ENCODE results near the gene PTPRN2. TPM values are rescaled to one million over a fixed set of nuclear protein-coding genes. Genes with fewer than 3 reads are reported as not detected.
A peak's percentile ranks its signal among the peaks of the same experiment; 100 is the strongest.

The PTPRN2 gene
- total and polyA plus RNA-seq, 4 experiments from 2014 or later, result 1.7 to 2.6 (median 1.9) TPM

DNA sequence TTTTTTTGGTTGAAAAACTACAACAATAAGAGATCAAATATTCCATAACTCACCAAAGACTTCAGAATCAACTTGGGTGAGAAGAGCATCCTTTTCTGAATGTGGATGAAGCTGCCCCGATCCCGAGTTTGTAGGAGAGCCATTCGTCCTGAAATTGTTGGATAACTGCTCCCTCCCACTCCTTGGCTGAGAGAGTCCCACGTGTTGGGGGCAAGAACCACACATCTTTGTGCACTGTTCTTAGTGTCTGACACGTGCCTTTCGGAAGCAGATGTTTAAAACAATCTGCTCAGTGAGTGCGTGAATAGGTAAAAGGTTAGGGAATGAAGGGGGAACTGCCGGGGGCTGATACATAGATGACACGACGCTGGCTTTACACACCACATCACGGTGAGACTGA lies 575.7 kb downstream of the PTPRN2 start:
- Mint-ChIP-seq H3K9me3 (no peaks in the 10 kb centered on the region), H3K27me3 (no peaks in the 10 kb centered on the region), H3K27ac (peak overlapping the region in 3 of 7 donors; percentile 55 to 71 (median 65)), H3K36me3 (no peaks in the 10 kb centered on the region), H3K4me3 (peak overlapping the region in 7 of 8 donors; percentile 50 to 78 (median 68)), H3K4me1 (peaks cover 7 to 30% (median 16%) of the 10 kb centered on the region in 4 donors)
- ChIA-PET CTCF (ENCODE audit: partially characterized antibody) (no interaction called here), POLR2A (ENCODE audit: partially characterized antibody) (no interaction called here)
- Histone ChIP-seq H3K4me3 (ENCODE audit: low read length in 2 of 2) (no peak overlapping the region), H3K27me3 (ENCODE audit: insufficient read depth, low read length) (no peaks in the 10 kb centered on the region), H3K4me1 (ENCODE audit: insufficient read depth, low read length) (peaks cover 13% of the 10 kb centered on the region), H3K9me3 (ENCODE audit: control insufficient read depth in 1 of 2, low read length in 2 of 2) (no peaks in the 10 kb centered on the region), H3K36me3 (ENCODE audit: insufficient read depth, low read length) (no peaks in the 10 kb centered on the region), H3K27ac (ENCODE audit: low read depth, low read length) (no peak overlapping the region)
- intact Hi-C loops (cut with micrococcal nuclease), result no loop called here
- no peak for DNase-seq

DNA sequence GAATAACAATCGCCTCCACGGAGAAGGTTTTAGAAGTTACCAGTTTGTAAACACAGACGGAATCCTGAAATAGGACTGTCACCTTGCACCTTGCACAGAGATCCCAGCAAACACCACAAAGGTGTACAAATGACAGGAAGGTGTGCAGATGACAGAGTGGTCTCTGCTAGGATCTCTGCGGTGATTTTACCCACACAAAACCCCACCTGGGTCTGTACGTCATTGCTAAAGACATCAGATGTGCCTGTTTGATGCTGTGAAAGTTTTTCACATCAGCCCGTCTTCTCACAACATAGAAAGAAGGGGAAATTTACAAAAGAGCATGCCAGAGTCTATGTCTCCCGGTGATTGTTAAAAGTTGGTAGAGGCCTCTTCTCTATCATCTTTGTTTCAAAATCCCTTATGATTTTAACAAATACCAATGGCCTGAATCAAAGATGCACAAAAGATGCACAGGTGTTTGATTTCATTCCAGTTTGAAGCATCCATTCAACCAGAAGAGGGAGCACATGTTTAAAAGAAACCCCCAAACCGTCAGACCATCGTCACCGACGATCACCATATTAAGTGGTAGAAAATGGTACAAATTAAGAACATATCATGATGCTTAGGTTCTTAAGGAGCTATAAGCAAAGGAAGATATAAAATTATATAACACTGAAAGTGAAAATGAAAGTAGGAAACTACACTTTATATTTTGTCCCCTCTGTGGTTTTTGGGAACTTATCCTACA lies 576.5 kb downstream of the PTPRN2 start:
- H3K4me1 ChIP-seq (ENCODE audit: insufficient read depth, low read length), result peaks cover 13% of the 10 kb centered on the region
- no peak overlapping the region for H3K27ac ChIP-seq (ENCODE audit: low read depth, low read length)
- no peaks in the 10 kb centered on the region for H3K36me3 ChIP-seq (ENCODE audit: insufficient read depth, low read length)
- no peaks in the 10 kb centered on the region for H3K36me3 Mint-ChIP-seq
- no peaks in the 10 kb centered on the region for H3K9me3 Mint-ChIP-seq
- H3K27ac Mint-ChIP-seq, result peak overlapping the region in 3 of 7 donors; percentile 49 to 71 (median 65)
- H3K4me3 Mint-ChIP-seq, result peak overlapping the region; percentile 21 to 78 (median 68)
- ChIA-PET CTCF (ENCODE audit: partially characterized antibody) (no interaction called here), POLR2A (ENCODE audit: partially characterized antibody) (no interaction called here)
- peaks cover 7 to 30% (median 16%) of the 10 kb centered on the region in 4 donors for H3K4me1 Mint-ChIP-seq
- intact Hi-C loops (cut with micrococcal nuclease), result no loop called here
- DNase-seq, result no peak
- no peaks in the 10 kb centered on the region for H3K27me3 Mint-ChIP-seq
- H3K9me3 ChIP-seq (ENCODE audit: control insufficient read depth in 1 of 2, low read length in 2 of 2), result no peaks in the 10 kb centered on the region
- H3K27me3 ChIP-seq (ENCODE audit: insufficient read depth, low read length), result no peaks in the 10 kb centered on the region
- no peak overlapping the region for H3K4me3 ChIP-seq (ENCODE audit: low read length in 2 of 2)

DNA sequence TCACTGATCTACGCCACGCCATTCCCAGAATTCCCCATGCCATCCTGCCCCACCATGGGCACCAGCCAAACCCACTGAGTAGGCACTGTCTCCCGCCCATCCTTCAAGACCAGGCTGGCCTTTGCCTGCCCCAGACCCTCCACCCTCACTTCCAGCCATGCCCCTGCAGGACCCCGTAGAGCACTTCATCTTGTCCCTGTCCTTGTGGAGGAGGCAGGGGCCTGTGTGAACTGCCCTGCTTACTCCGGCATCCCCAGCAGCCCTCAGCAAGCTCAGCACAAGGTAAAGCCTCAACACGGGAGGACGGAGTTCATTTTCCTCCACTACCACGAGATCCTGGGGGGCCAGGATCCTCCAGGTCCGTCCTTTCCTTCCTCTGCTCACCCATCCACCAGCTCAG lies 577.7 kb downstream of the PTPRN2 start:
- POLR2A ChIA-PET (ENCODE audit: partially characterized antibody), result no interaction called here
- CTCF ChIA-PET (ENCODE audit: partially characterized antibody), result no interaction called here

DNA sequence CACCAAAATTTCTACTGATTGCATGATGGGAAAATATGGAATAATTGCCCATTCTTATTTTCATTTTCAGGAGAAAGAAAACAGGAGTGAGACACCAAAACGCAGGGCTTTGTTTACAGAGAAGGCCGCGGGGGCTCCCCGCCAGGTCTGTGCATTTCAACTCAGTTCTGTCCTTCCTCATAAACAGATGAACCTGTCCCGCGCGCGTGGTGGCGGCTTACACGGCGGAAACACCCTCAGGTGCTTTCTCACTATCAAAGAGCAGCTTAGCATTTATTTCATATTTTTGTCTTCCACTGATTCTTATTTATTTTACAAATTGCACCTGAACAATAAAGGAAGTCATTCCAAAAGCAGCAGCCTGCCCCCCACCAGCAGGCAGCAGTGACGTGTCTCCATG lies 579.4 kb downstream of the PTPRN2 start:
- H3K4me1 ChIP-seq (ENCODE audit: insufficient read depth, low read length), result peaks cover 13% of the 10 kb centered on the region
- H3K4me3 Mint-ChIP-seq, result no peak overlapping the region
- H3K27me3 Mint-ChIP-seq, result no peaks in the 10 kb centered on the region
- no peak overlapping the region for H3K27ac Mint-ChIP-seq
- H3K36me3 ChIP-seq (ENCODE audit: insufficient read depth, low read length), result no peaks in the 10 kb centered on the region
- intact Hi-C loops (cut with micrococcal nuclease), result no loop called here
- peaks cover 7 to 30% (median 16%) of the 10 kb centered on the region in 4 donors for H3K4me1 Mint-ChIP-seq
- H3K4me3 ChIP-seq (ENCODE audit: low read length in 2 of 2), result no peak overlapping the region
- H3K9me3 Mint-ChIP-seq, result no peaks in the 10 kb centered on the region
- no peaks in the 10 kb centered on the region for H3K27me3 ChIP-seq (ENCODE audit: insufficient read depth, low read length)
- H3K27ac ChIP-seq (ENCODE audit: low read depth, low read length), result no peak overlapping the region
- CTCF ChIA-PET (ENCODE audit: partially characterized antibody), result no interaction called here
- H3K9me3 ChIP-seq (ENCODE audit: control insufficient read depth in 1 of 2, low read length in 2 of 2), result no peaks in the 10 kb centered on the region
- no peak for DNase-seq
- H3K36me3 Mint-ChIP-seq, result no peaks in the 10 kb centered on the region
- POLR2A ChIA-PET (ENCODE audit: partially characterized antibody), result no interaction called here

More for the DNA sequence above, 577.7 kb downstream of the PTPRN2 start:
- Mint-ChIP-seq H3K4me3 (peak overlapping the region in 3 of 8 donors; percentile 8 to 37 (median 29)), H3K27ac (peak overlapping the region in 1 of 7 donors; percentile 52), H3K27me3 (no peaks in the 10 kb centered on the region), H3K36me3 (no peaks in the 10 kb centered on the region), H3K9me3 (no peaks in the 10 kb centered on the region), H3K4me1 (peaks cover 7 to 30% (median 16%) of the 10 kb centered on the region in 4 donors)
- DNase-seq, result no peak
- no peaks in the 10 kb centered on the region for H3K9me3 ChIP-seq (ENCODE audit: control insufficient read depth in 1 of 2, low read length in 2 of 2)
- intact Hi-C loops (cut with micrococcal nuclease), result no loop called here
- no peaks in the 10 kb centered on the region for H3K36me3 ChIP-seq (ENCODE audit: insufficient read depth, low read length)
- no peak overlapping the region for H3K27ac ChIP-seq (ENCODE audit: low read depth, low read length)
- H3K27me3 ChIP-seq (ENCODE audit: insufficient read depth, low read length), result no peaks in the 10 kb centered on the region
- H3K4me1 ChIP-seq (ENCODE audit: insufficient read depth, low read length), result peaks cover 13% of the 10 kb centered on the region
- no peak overlapping the region for H3K4me3 ChIP-seq (ENCODE audit: low read length in 2 of 2)

DNA sequence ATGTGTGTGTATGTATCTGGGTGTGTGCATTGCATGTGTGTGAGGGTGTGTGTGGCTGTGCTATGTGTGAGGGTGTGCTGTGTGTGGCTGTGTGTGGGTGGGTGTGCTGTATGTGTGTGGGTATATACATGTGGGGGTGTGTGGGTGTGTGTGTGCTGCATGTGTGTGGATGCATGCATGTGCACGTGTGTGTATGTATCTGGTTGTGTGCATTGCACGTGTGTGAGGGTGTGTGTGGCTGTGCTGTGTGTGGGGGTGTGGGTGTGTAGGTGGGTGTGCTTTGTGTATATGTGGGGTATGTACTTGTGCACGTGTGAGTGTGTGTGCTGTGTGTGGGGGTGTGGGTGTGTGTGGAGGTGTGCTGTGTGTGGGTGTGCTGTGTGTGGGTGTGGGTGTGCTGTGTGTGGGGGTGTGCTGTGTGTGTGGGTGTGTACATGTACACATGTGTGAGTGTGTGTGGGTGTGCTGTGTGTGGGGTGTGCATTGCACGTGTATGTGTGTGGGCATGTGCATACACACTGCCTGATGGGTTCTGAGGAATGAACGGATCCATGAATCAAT lies 579.8 kb downstream of the PTPRN2 start:
- H3K9me3 ChIP-seq (ENCODE audit: control insufficient read depth in 1 of 2, low read length in 2 of 2), result no peaks in the 10 kb centered on the region
- POLR2A ChIA-PET (ENCODE audit: partially characterized antibody), result no interaction called here
- H3K27me3 ChIP-seq (ENCODE audit: insufficient read depth, low read length), result no peaks in the 10 kb centered on the region
- no peaks in the 10 kb centered on the region for H3K36me3 ChIP-seq (ENCODE audit: insufficient read depth, low read length)
- H3K4me1 ChIP-seq (ENCODE audit: insufficient read depth, low read length), result peaks cover 13% of the 10 kb centered on the region
- Mint-ChIP-seq H3K4me3 (no peak overlapping the region), H3K9me3 (no peaks in the 10 kb centered on the region), H3K27me3 (peaks cover 0 to under 1% of the 10 kb centered on the region in 2 donors), H3K4me1 (peaks cover 7 to 30% (median 16%) of the 10 kb centered on the region in 4 donors), H3K27ac (no peak overlapping the region), H3K36me3 (no peaks in the 10 kb centered on the region)
- intact Hi-C loops (cut with micrococcal nuclease), result no loop called here
- no peak overlapping the region for H3K4me3 ChIP-seq (ENCODE audit: low read length in 2 of 2)
- H3K27ac ChIP-seq (ENCODE audit: low read depth, low read length), result no peak overlapping the region
- no peak for DNase-seq
- CTCF ChIA-PET (ENCODE audit: partially characterized antibody), result no interaction called here

DNA sequence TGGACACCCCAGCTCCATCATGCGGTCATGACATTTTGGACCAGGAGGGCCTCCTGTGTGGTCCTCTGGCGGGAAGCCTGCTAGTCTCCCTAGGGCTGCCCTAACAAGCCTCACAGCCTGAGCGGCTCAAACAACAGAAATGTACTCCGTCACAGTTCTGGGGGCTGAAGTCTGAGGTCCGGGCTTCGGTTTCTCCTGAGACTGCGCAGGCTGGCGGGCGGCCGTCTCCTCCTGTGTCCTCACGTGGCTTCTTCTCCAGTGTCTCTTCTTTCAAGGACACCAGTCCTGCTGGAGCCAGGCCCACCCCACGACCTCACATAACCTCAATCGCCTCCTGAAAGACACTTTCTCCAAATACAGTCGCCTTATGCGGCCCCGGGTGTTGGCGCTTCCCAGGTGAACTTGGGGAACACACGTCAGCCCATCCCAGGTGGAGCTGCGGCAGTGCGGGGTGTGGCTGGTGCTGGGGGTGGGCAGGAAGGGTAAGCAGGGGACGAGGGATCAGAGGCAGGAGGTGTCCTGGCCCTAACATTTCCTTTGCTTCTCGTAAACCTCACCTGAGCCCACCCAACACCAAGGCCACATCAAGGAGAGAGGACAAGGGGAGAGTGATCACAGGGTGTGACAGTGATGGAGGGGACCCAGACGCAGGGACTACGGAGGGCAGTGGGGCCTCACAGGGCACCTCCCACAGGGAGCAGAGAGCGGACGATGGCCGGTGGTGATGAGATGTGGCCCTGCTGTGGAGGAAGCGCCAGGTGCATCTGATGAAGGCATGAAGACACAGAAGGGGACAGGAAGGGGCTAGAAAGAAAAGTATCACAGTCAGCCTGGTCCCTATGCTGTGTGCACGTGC lies 580.6 kb downstream of the PTPRN2 start:
- Mint-ChIP-seq H3K27me3 (peaks cover 0 to 2% of the 10 kb centered on the region in 2 donors), H3K36me3 (no peaks in the 10 kb centered on the region), H3K4me3 (no peak overlapping the region), H3K9me3 (no peaks in the 10 kb centered on the region), H3K4me1 (peaks cover 7 to 27% (median 13%) of the 10 kb centered on the region in 4 donors), H3K27ac (peak overlapping the region in 1 of 7 donors; percentile 23)
- H3K4me3 ChIP-seq (ENCODE audit: low read length in 2 of 2), result no peak overlapping the region
- intact Hi-C loops (cut with micrococcal nuclease), result no loop called here
- no peaks in the 10 kb centered on the region for H3K9me3 ChIP-seq (ENCODE audit: control insufficient read depth in 1 of 2, low read length in 2 of 2)
- ChIA-PET CTCF (ENCODE audit: partially characterized antibody) (no interaction called here), POLR2A (ENCODE audit: partially characterized antibody) (no interaction called here)
- H3K27me3 ChIP-seq (ENCODE audit: insufficient read depth, low read length), result no peaks in the 10 kb centered on the region
- H3K36me3 ChIP-seq (ENCODE audit: insufficient read depth, low read length), result no peaks in the 10 kb centered on the region
- no peak for DNase-seq
- no peak overlapping the region for H3K27ac ChIP-seq (ENCODE audit: low read depth, low read length)
- H3K4me1 ChIP-seq (ENCODE audit: insufficient read depth, low read length), result peaks cover 11% of the 10 kb centered on the region

DNA sequence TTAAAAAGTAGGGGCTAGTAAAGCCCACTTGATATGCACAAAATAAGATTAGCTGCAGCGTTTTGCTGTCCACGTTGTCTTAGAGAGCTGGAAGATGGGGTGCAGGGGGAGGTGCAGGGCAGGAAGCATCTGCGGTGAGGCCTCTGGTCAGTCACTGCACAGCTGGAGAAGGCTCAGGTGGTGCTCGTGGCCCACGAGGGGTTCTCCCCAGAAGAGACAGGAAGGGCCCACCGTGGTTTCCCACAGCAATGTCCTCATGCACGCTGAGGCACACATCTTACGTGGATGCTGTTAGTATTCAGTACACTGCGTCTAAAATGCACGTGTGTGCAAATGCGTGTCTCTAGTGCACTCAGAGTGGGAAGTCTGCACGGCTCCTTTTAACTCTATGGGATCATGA lies 582.1 kb downstream of the PTPRN2 start:
- Mint-ChIP-seq H3K4me1 (peaks cover 0 to 11% (median 0%) of the 10 kb centered on the region in 4 donors), H3K27ac (no peak overlapping the region), H3K27me3 (peaks cover 0 to 2% of the 10 kb centered on the region in 2 donors), H3K36me3 (no peaks in the 10 kb centered on the region), H3K9me3 (no peaks in the 10 kb centered on the region), H3K4me3 (no peak overlapping the region)
- intact Hi-C loops (cut with micrococcal nuclease), result no loop called here
- no peaks in the 10 kb centered on the region for H3K36me3 ChIP-seq (ENCODE audit: insufficient read depth, low read length)
- H3K4me1 ChIP-seq (ENCODE audit: insufficient read depth, low read length), result no peaks in the 10 kb centered on the region
- POLR2A ChIA-PET (ENCODE audit: partially characterized antibody), result no interaction called here
- no peaks in the 10 kb centered on the region for H3K27me3 ChIP-seq (ENCODE audit: insufficient read depth, low read length)
- no peak overlapping the region for H3K4me3 ChIP-seq (ENCODE audit: low read length in 2 of 2)
- no peak for DNase-seq
- H3K9me3 ChIP-seq (ENCODE audit: control insufficient read depth in 1 of 2, low read length in 2 of 2), result no peaks in the 10 kb centered on the region
- CTCF ChIA-PET (ENCODE audit: partially characterized antibody), result no interaction called here
- no peak overlapping the region for H3K27ac ChIP-seq (ENCODE audit: low read depth, low read length)

All from CD4-positive, alpha-beta memory T cell (primary cell).